ENCODE data around the gene R3HDM1.

DNA sequence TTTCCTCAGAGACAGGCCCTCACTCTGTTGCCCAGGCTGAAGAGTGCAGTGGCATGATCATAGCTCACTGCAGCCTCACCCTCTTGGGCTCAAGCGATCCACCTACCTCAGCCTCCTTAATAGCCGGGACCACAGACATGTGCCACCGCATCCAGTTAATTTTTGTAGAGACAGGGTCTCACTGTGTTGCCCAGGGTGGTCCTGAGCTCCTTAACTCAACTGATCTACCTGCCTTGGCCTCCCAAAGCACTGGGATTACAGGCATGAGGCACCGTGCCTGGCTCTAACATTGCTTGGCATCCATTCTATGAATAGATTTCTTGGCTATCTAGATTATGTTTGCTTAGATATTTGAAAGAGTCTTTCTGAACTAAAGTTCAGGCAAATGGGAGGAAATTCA, 21.6 kb downstream of the R3HDM1 start:
- TF ChIP-seq POLR2A (IDR thresholded peaks at IDR 0.05) = no peak
- TF ChIP-seq, protein P1, sequence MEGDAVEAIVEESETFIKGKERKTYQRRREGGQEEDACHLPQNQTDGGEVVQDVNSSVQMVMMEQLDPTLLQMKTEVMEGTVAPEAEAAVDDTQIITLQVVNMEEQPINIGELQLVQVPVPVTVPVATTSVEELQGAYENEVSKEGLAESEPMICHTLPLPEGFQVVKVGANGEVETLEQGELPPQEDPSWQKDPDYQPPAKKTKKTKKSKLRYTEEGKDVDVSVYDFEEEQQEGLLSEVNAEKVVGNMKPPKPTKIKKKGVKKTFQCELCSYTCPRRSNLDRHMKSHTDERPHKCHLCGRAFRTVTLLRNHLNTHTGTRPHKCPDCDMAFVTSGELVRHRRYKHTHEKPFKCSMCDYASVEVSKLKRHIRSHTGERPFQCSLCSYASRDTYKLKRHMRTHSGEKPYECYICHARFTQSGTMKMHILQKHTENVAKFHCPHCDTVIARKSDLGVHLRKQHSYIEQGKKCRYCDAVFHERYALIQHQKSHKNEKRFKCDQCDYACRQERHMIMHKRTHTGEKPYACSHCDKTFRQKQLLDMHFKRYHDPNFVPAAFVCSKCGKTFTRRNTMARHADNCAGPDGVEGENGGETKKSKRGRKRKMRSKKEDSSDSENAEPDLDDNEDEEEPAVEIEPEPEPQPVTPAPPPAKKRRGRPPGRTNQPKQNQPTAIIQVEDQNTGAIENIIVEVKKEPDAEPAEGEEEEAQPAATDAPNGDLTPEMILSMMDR (IDR thresholded peaks at IDR 0.05) = no peak
